ENCODE results near the gene FAM81B. TPM values are rescaled to one million over a fixed set of nuclear protein-coding genes. Genes with fewer than 3 reads are reported as not detected.

FAM81B gene
- total and polyA plus RNA-seq, 2 donors (not counting 3 experiments of a cell fraction or from before 2014, with no cell fraction given): not detected

DNA sequence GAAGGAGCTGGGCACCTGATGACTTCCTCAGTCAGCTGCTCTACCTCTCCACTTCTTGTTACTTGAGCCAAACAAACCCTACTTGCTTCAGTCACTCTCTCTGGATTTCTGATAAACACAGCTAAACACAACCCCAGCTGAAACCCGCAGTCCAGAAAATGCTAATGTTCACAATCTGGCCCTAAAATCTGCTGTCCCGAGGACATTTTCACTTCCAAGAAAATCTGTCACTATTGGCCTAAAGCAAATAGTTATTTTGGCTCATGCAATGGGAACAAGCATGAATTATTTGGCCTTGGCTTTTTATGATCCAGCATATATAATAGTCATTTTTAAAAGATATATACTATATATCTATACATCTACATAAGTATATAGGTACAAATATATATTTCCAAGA, 19.1 kb downstream of the FAM81B start:
- H3K9me1 ChIP-seq (replicated peaks; ENCODE audit: control insufficient read depth, extremely low read depth, insufficient read depth, low read length): no peaks in the 10 kb centered on the region
- H3K9me3 ChIP-seq (replicated peaks; ENCODE audit: control insufficient read depth, insufficient read depth, low read length): no peaks in the 10 kb centered on the region
- H3K79me2 ChIP-seq (ENCODE audit: control insufficient read depth, insufficient read depth, low read length): no peaks in the 10 kb centered on the region
- no peak overlapping the region for H3K9ac ChIP-seq (replicated peaks; ENCODE audit: extremely low read depth, insufficient read depth, low read length)
- peaks cover 2 to 3% of the 10 kb centered on the region in 2 experiments for H3K27me3 ChIP-seq (ENCODE audit: control insufficient read depth in 2 of 2, insufficient read depth in 2 of 2, low read length in 2 of 2)
- H4K20me1 ChIP-seq (replicated peaks; ENCODE audit: control insufficient read depth, extremely low read depth, insufficient read depth, low read length): no peaks in the 10 kb centered on the region
- ChIA-PET CTCF (no interaction called here), POLR2A (no interaction called here)
- TF ChIP-seq GATA2 (IDR thresholded peaks at IDR 0.05; ENCODE audit: insufficient read depth, insufficient read length, low read depth, low read length) (no peak), MYC (IDR thresholded peaks at IDR 0.05; ENCODE audit: low read depth, low read length) (no peak), EZH2 (IDR thresholded peaks at IDR 0.05; ENCODE audit: borderline replicate concordance, low read depth, low read length, severe bottlenecking) (no peak), FOS (IDR thresholded peaks at IDR 0.05; ENCODE audit: borderline replicate concordance, insufficient read depth, low read length) (no peak), POLR2AphosphoS5 (IDR thresholded peaks at IDR 0.05; ENCODE audit: insufficient read depth, low read depth, low read length) (no peak)
- dilution Hi-C loops (cut with MboI; ENCODE audit: extremely low pct_ligation_motif_present, low sequenced_read_pairs) (no loop called here), intact Hi-C loops (cut with micrococcal nuclease) (no loop called here)
- BruUV-seq (replicated peaks): no TSS peak
- peaks cover 10% of the 10 kb centered on the region for H3K4me1 ChIP-seq (ENCODE audit: control insufficient read depth, extremely low read depth, insufficient read depth, low read length)
- DNase-seq (ENCODE audit: low read depth, low spot score) (no peak), FAIRE-seq (no peak)
- no peak overlapping the region for H3K27ac ChIP-seq (ENCODE audit: insufficient read depth, low read depth, low read length)
- H3K36me3 ChIP-seq (ENCODE audit: control insufficient read depth in 2 of 2, extremely low read depth in 1 of 2, insufficient read depth in 2 of 2, low read length in 2 of 2): no peaks in the 10 kb centered on the region
- H2AFZ ChIP-seq (ENCODE audit: low read depth, low read length): no peak overlapping the region
- no peak overlapping the region for H3K4me2 ChIP-seq (ENCODE audit: insufficient read depth, low read length)
- no peak overlapping the region for H3K4me3 ChIP-seq (replicated peaks in 1 of 3; ENCODE audit: insufficient read depth in 1 of 3, low read depth in 1 of 3, low read length in 3 of 3)

DNA sequence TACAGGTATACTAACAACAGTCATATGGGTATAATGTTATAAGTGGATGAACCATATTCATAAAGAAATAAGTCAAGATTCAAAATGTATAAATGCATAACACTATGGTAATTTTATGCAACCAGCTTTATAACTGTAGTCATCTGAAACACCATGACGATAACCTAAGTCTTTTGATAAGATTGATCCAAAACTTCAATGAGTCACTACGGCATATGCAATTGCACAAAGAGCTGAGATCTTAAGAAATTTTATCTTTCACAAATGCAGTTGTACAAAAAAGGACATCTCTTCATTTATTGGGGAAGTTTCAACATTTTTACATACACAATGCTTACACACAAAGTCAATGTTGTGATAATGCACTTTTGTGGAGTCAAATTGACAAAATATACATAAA, 20.3 kb downstream of the FAM81B start:
- H2AFZ ChIP-seq (ENCODE audit: low read depth, low read length): no peak overlapping the region
- no peaks in the 10 kb centered on the region for H4K20me1 ChIP-seq (replicated peaks; ENCODE audit: control insufficient read depth, extremely low read depth, insufficient read depth, low read length)
- BruUV-seq (replicated peaks): no TSS peak
- TF ChIP-seq, protein P1, sequence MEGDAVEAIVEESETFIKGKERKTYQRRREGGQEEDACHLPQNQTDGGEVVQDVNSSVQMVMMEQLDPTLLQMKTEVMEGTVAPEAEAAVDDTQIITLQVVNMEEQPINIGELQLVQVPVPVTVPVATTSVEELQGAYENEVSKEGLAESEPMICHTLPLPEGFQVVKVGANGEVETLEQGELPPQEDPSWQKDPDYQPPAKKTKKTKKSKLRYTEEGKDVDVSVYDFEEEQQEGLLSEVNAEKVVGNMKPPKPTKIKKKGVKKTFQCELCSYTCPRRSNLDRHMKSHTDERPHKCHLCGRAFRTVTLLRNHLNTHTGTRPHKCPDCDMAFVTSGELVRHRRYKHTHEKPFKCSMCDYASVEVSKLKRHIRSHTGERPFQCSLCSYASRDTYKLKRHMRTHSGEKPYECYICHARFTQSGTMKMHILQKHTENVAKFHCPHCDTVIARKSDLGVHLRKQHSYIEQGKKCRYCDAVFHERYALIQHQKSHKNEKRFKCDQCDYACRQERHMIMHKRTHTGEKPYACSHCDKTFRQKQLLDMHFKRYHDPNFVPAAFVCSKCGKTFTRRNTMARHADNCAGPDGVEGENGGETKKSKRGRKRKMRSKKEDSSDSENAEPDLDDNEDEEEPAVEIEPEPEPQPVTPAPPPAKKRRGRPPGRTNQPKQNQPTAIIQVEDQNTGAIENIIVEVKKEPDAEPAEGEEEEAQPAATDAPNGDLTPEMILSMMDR (IDR thresholded peaks at IDR 0.05; ENCODE audit: extremely low read depth in 1 of 2, insufficient read depth in 1 of 2, low read depth in 1 of 2, low read length in 2 of 2): no peak
- no peak for TF ChIP-seq POLR2A (IDR thresholded peaks at IDR 0.05; ENCODE audit: low read depth, low read length)
- DNase-seq (ENCODE audit: low read depth, low spot score) (no peak), FAIRE-seq (no peak)
- no peak overlapping the region for H3K4me2 ChIP-seq (ENCODE audit: insufficient read depth, low read length)
- intact Hi-C loops (cut with micrococcal nuclease): no loop called here
- ChIA-PET POLR2A (no interaction called here), CTCF (no interaction called here)
- H3K4me1 ChIP-seq (ENCODE audit: control insufficient read depth, extremely low read depth, insufficient read depth, low read length): peaks cover 4% of the 10 kb centered on the region
- no peak overlapping the region for H3K27ac ChIP-seq (ENCODE audit: insufficient read depth, low read depth, low read length)
- no peaks in the 10 kb centered on the region for H3K9me3 ChIP-seq (replicated peaks; ENCODE audit: control insufficient read depth, insufficient read depth, low read length)
- H3K27me3 ChIP-seq (ENCODE audit: control insufficient read depth in 2 of 2, insufficient read depth in 2 of 2, low read length in 2 of 2): peaks cover 2 to 3% of the 10 kb centered on the region in 2 experiments
- dilution Hi-C loops (cut with MboI; ENCODE audit: extremely low pct_ligation_motif_present, low sequenced_read_pairs): no loop called here
- H3K36me3 ChIP-seq (ENCODE audit: control insufficient read depth in 2 of 2, extremely low read depth in 1 of 2, insufficient read depth in 2 of 2, low read length in 2 of 2): no peaks in the 10 kb centered on the region
- H3K4me3 ChIP-seq (replicated peaks in 1 of 3; ENCODE audit: insufficient read depth in 1 of 3, low read depth in 1 of 3, low read length in 3 of 3): no peak overlapping the region
- H3K9ac ChIP-seq (replicated peaks; ENCODE audit: extremely low read depth, insufficient read depth, low read length): no peak overlapping the region
- H3K79me2 ChIP-seq (ENCODE audit: control insufficient read depth, insufficient read depth, low read length): no peaks in the 10 kb centered on the region
- no peaks in the 10 kb centered on the region for H3K9me1 ChIP-seq (replicated peaks; ENCODE audit: control insufficient read depth, extremely low read depth, insufficient read depth, low read length)

Measured in endothelial cell of umbilical vein (primary cell).